Measurements from ENCODE around the gene GPR68.
"Not testable (repeated sequence)": the region's sequence is repeated elsewhere in the genome, so short reads cannot be mapped to it uniquely, and the experiment has no call there.

Gene GPR68

GRCh38 chr14:91257328-91258010 is 13.0 kb upstream of the GPR68 start:
- H3K36me3 Mint-ChIP-seq (ENCODE audit: insufficient read depth) = peaks cover 32% of the 10 kb centered on the region
- no peaks in the 10 kb centered on the region for H3K27me3 Mint-ChIP-seq
- DNase-seq (ENCODE audit: low spot score in 2 of 2) (no peak), ATAC-seq (replicated peaks; ENCODE audit: extremely low read depth, poor library complexity, severe bottlenecking) (no peak)
- H3K27ac Mint-ChIP-seq (ENCODE audit: low read depth) = no peak overlapping the region
- peaks cover 63% of the 10 kb centered on the region for H3K4me1 Mint-ChIP-seq
- H3K9me3 Mint-ChIP-seq = no peaks in the 10 kb centered on the region
- H3K4me3 Mint-ChIP-seq = no peak overlapping the region

- Mint-ChIP-seq H3K36me3 (ENCODE audit: insufficient read depth) (peaks cover 30% of the 10 kb centered on the region), H3K4me3 (no peak overlapping the region), H3K27ac (ENCODE audit: low read depth) (no peak overlapping the region), H3K4me1 (peaks cover 71% of the 10 kb centered on the region), H3K27me3 (no peaks in the 10 kb centered on the region), H3K9me3 (no peaks in the 10 kb centered on the region)
- ATAC-seq (replicated peaks; ENCODE audit: extremely low read depth, poor library complexity, severe bottlenecking) (no peak), DNase-seq (ENCODE audit: low spot score in 2 of 2) (no peak)
Observed at GRCh38 chr14:91256661-91257060, 12.2 kb upstream of the GPR68 start.

- Mint-ChIP-seq H3K27ac (ENCODE audit: low read depth) (peak overlapping the region; percentile 92), H3K4me3 (peak overlapping the region; percentile 82), H3K36me3 (ENCODE audit: insufficient read depth) (peaks cover 29% of the 10 kb centered on the region), H3K4me1 (peaks cover 71% of the 10 kb centered on the region), H3K27me3 (no peaks in the 10 kb centered on the region), H3K9me3 (no peaks in the 10 kb centered on the region)
- DNase-seq (ENCODE audit: low spot score in 2 of 2) = no peak
- ATAC-seq (replicated peaks; ENCODE audit: extremely low read depth, poor library complexity, severe bottlenecking) = no peak
Observed at GRCh38 chr14:91255026-91255695, 10.7 kb upstream of the GPR68 start.

- Mint-ChIP-seq H3K4me3 (peak overlapping the region; percentile 82), H3K27me3 (no peaks in the 10 kb centered on the region), H3K9me3 (no peaks in the 10 kb centered on the region), H3K4me1 (peaks cover 73% of the 10 kb centered on the region), H3K27ac (ENCODE audit: low read depth) (peak overlapping the region; percentile 92), H3K36me3 (ENCODE audit: insufficient read depth) (peaks cover 31% of the 10 kb centered on the region)
- DNase-seq (ENCODE audit: low spot score in 2 of 2) (no peak), ATAC-seq (replicated peaks; ENCODE audit: extremely low read depth, poor library complexity, severe bottlenecking) (peak; percentile 19)
Observed at GRCh38 chr14:91254461-91254860, 10.0 kb upstream of the GPR68 start.

GRCh38 chr14:91253795-91254323 is 9.4 kb upstream of the GPR68 start:
- H3K27me3 Mint-ChIP-seq = no peaks in the 10 kb centered on the region
- peaks cover 31% of the 10 kb centered on the region for H3K36me3 Mint-ChIP-seq (ENCODE audit: insufficient read depth)
- H3K4me3 Mint-ChIP-seq = peak overlapping the region; percentile 82
- H3K9me3 Mint-ChIP-seq = no peaks in the 10 kb centered on the region
- peaks cover 74% of the 10 kb centered on the region for H3K4me1 Mint-ChIP-seq
- no peak for ATAC-seq (replicated peaks; ENCODE audit: extremely low read depth, poor library complexity, severe bottlenecking)
- peak overlapping the region; percentile 92 for H3K27ac Mint-ChIP-seq (ENCODE audit: low read depth)
- DNase-seq (ENCODE audit: low spot score in 2 of 2) = no peak

- Mint-ChIP-seq H3K36me3 (ENCODE audit: insufficient read depth) (peaks cover 30% of the 10 kb centered on the region), H3K4me1 (peaks cover 75% of the 10 kb centered on the region), H3K27me3 (no peaks in the 10 kb centered on the region), H3K4me3 (peak overlapping the region; percentile 82), H3K9me3 (no peaks in the 10 kb centered on the region), H3K27ac (ENCODE audit: low read depth) (peak overlapping the region; percentile 83)
- ATAC-seq (replicated peaks; ENCODE audit: extremely low read depth, poor library complexity, severe bottlenecking) (peak; percentile 24), DNase-seq (ENCODE audit: low spot score in 2 of 2) (no peak)
Observed at GRCh38 chr14:91252871-91253794, 8.6 kb upstream of the GPR68 start.

GRCh38 chr14:91250912-91251311 is 6.4 kb upstream of the GPR68 start:
- Mint-ChIP-seq H3K4me3 (peak overlapping the region; percentile 60), H3K27me3 (no peaks in the 10 kb centered on the region), H3K4me1 (peaks cover 74% of the 10 kb centered on the region), H3K9me3 (peaks cover 6% of the 10 kb centered on the region), H3K27ac (ENCODE audit: low read depth) (peak overlapping the region; percentile 83), H3K36me3 (ENCODE audit: insufficient read depth) (peaks cover 30% of the 10 kb centered on the region)
- ATAC-seq (replicated peaks; ENCODE audit: extremely low read depth, poor library complexity, severe bottlenecking) (no peak), DNase-seq (ENCODE audit: low spot score in 2 of 2) (no peak)

GRCh38 chr14:91249841-91250616 is 5.5 kb upstream of the GPR68 start:
- ATAC-seq (replicated peaks; ENCODE audit: extremely low read depth, poor library complexity, severe bottlenecking) (peak; percentile 2), DNase-seq (ENCODE audit: low spot score in 2 of 2) (peak in 1 of 2 donors; percentile 37)
- peaks cover 6% of the 10 kb centered on the region for H3K9me3 Mint-ChIP-seq
- peaks cover 72% of the 10 kb centered on the region for H3K4me1 Mint-ChIP-seq
- H3K4me3 Mint-ChIP-seq = peak overlapping the region; percentile 60
- H3K36me3 Mint-ChIP-seq (ENCODE audit: insufficient read depth) = peaks cover 28% of the 10 kb centered on the region
- H3K27me3 Mint-ChIP-seq = no peaks in the 10 kb centered on the region
- peak overlapping the region; percentile 83 for H3K27ac Mint-ChIP-seq (ENCODE audit: low read depth)

- H3K9me3 Mint-ChIP-seq = peaks cover 6% of the 10 kb centered on the region
- H3K4me3 Mint-ChIP-seq = peak overlapping the region; percentile 86
- peaks cover 38% of the 10 kb centered on the region for H3K36me3 Mint-ChIP-seq (ENCODE audit: insufficient read depth)
- ATAC-seq (replicated peaks; ENCODE audit: extremely low read depth, poor library complexity, severe bottlenecking) = peak; percentile 56
- peak in 1 of 2 donors; percentile 69 for DNase-seq (ENCODE audit: low spot score in 2 of 2)
- peak overlapping the region; percentile 83 for H3K27ac Mint-ChIP-seq (ENCODE audit: low read depth)
- no peaks in the 10 kb centered on the region for H3K27me3 Mint-ChIP-seq
- H3K4me1 Mint-ChIP-seq = peaks cover 83% of the 10 kb centered on the region
Observed at GRCh38 chr14:91246051-91246852, 1.7 kb upstream of the GPR68 start.

- H3K27ac Mint-ChIP-seq (ENCODE audit: low read depth) = peak overlapping the region; percentile 83
Observed at GRCh38 chr14:91245616-91246015, 1.1 kb upstream of the GPR68 start.

GRCh38 chr14:91245029-91245428 is 525 bp upstream of the GPR68 start:
- peak; percentile 44 for ATAC-seq (replicated peaks; ENCODE audit: extremely low read depth, poor library complexity, severe bottlenecking)
- peak in 1 of 2 donors; percentile 59 for DNase-seq (ENCODE audit: low spot score in 2 of 2)
- peaks cover 83% of the 10 kb centered on the region for H3K4me1 Mint-ChIP-seq
- H3K27ac Mint-ChIP-seq (ENCODE audit: low read depth) = peak overlapping the region; percentile 83
- H3K9me3 Mint-ChIP-seq = peaks cover 6% of the 10 kb centered on the region
- peak overlapping the region; percentile 86 for H3K4me3 Mint-ChIP-seq
- H3K36me3 Mint-ChIP-seq (ENCODE audit: insufficient read depth) = peaks cover 33% of the 10 kb centered on the region
- no peaks in the 10 kb centered on the region for H3K27me3 Mint-ChIP-seq

More at GRCh38 chr14:91245616-91246015, 1.1 kb upstream of the GPR68 start:
- not testable (repeated sequence) for H3K9me3 Mint-ChIP-seq; ATAC-seq (replicated peaks; ENCODE audit: extremely low read depth, poor library complexity, severe bottlenecking); DNase-seq (ENCODE audit: low spot score in 2 of 2); H3K27me3 Mint-ChIP-seq
- Mint-ChIP-seq H3K4me3 (peak overlapping the region; percentile 86), H3K4me1 (peaks cover 83% of the 10 kb centered on the region), H3K36me3 (ENCODE audit: insufficient read depth) (peaks cover 38% of the 10 kb centered on the region)
